ENCODE data around the gene TIAM2.

GRCh38 chr6:155276638-155277037 lies 281.5 kb downstream of the TIAM2 start:
- TF ChIP-seq, protein P1, sequence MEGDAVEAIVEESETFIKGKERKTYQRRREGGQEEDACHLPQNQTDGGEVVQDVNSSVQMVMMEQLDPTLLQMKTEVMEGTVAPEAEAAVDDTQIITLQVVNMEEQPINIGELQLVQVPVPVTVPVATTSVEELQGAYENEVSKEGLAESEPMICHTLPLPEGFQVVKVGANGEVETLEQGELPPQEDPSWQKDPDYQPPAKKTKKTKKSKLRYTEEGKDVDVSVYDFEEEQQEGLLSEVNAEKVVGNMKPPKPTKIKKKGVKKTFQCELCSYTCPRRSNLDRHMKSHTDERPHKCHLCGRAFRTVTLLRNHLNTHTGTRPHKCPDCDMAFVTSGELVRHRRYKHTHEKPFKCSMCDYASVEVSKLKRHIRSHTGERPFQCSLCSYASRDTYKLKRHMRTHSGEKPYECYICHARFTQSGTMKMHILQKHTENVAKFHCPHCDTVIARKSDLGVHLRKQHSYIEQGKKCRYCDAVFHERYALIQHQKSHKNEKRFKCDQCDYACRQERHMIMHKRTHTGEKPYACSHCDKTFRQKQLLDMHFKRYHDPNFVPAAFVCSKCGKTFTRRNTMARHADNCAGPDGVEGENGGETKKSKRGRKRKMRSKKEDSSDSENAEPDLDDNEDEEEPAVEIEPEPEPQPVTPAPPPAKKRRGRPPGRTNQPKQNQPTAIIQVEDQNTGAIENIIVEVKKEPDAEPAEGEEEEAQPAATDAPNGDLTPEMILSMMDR (IDR thresholded peaks at IDR 0.05; ENCODE audit: borderline replicate concordance, extremely low read depth, low read length, poor library complexity, severe bottlenecking): no peak
- no peak for TF ChIP-seq EZH2 (IDR thresholded peaks at IDR 0.05; ENCODE audit: borderline replicate concordance, low read depth, low read length, severe bottlenecking)

All from DND-41 (cell line).